ENCODE data around the gene MMEL1. TPM values are rescaled to one million over a fixed set of nuclear protein-coding genes. Genes with fewer than 3 reads are reported as not detected.

MMEL1 gene
- total and polyA plus RNA-seq, 2 donors from 2014 or later: 4.0 to 8.5 TPM

DNA sequence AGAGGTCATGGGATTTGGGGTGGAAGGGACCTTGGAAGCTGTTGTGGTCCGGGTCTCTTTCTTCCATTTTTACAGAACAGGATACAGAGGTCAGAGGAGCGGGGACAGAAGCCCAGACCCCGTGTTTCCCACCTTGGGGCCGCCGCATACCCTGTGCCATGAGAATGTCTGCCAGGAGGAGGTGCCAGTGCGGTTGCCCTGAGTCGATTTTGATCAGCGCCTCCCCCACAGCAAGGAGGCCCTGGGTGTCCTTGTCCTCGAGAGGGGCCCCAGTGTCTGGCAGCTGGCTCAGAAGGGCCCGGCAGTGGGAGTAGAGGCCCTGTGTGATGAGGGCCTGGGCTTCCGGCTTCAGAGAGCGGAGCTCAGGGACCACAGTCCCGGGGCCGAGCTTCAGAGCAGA, 12.3 kb upstream of the MMEL1 start:
- no peak for FAIRE-seq
- intact Hi-C loops (cut with DNase I): no loop called here
- H3K27ac ChIP-seq (ENCODE audit: low read depth in 2 of 2, low read length in 2 of 2): no peak overlapping the region
- H3K27me3 ChIP-seq (ENCODE audit: control insufficient read depth, insufficient read depth, low read length): no peaks in the 10 kb centered on the region
- peaks cover 0 to 12% (median 0%) of the 10 kb centered on the region in 3 donors for H3K4me1 ChIP-seq (ENCODE audit: control insufficient read depth in 2 of 3, insufficient read depth in 2 of 3, low read depth in 1 of 3, low read length in 3 of 3)
- H3K9ac ChIP-seq (ENCODE audit: low read length in 3 of 3): no peak overlapping the region
- H3K4me3 ChIP-seq (ENCODE audit: low read length in 3 of 3): no peak overlapping the region
- H3K36me3 ChIP-seq (ENCODE audit: control insufficient read depth in 2 of 3, insufficient read depth in 3 of 3, low read length in 3 of 3): no peaks in the 10 kb centered on the region
- peaks cover 0 to 8% (median 0%) of the 10 kb centered on the region in 3 donors for H3K9me3 ChIP-seq (ENCODE audit: control insufficient read depth in 2 of 3, insufficient read depth in 1 of 3, low read length in 3 of 3)
- DNase-seq: peak in 1 of 5 donors; percentile 66
- TF ChIP-seq, protein P1, sequence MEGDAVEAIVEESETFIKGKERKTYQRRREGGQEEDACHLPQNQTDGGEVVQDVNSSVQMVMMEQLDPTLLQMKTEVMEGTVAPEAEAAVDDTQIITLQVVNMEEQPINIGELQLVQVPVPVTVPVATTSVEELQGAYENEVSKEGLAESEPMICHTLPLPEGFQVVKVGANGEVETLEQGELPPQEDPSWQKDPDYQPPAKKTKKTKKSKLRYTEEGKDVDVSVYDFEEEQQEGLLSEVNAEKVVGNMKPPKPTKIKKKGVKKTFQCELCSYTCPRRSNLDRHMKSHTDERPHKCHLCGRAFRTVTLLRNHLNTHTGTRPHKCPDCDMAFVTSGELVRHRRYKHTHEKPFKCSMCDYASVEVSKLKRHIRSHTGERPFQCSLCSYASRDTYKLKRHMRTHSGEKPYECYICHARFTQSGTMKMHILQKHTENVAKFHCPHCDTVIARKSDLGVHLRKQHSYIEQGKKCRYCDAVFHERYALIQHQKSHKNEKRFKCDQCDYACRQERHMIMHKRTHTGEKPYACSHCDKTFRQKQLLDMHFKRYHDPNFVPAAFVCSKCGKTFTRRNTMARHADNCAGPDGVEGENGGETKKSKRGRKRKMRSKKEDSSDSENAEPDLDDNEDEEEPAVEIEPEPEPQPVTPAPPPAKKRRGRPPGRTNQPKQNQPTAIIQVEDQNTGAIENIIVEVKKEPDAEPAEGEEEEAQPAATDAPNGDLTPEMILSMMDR (IDR thresholded peaks at IDR 0.05; ENCODE audit: borderline replicate concordance, extremely low read depth, insufficient read depth): no peak

DNA sequence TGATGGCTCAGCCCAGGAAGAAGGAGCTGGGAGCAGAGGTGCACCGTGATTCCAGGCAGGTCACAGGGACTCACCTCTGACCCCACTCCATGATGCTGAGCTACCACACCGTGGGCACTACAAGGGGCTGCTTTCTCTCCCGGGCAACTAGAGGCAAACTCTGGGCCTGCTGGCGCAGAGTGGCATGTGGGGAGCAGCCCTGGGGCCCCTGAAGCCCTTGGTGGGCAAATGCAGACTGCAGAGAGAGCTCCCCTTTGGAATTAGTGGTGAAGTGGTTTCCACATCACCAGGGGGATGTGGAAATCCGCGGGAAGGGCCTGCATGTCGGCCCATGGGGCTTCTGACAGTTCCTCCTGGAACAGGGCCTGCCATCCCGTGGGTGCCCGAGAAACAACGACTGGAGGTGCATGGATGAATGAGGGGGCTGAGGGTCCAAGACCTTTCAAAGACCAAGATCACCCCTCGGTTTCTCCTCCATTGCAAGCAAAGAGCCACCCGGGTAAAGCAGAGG, 11.8 kb upstream of the MMEL1 start:
- Histone ChIP-seq H3K4me1 (ENCODE audit: control insufficient read depth in 2 of 3, insufficient read depth in 2 of 3, low read depth in 1 of 3, low read length in 3 of 3) (peaks cover 0 to 12% (median 0%) of the 10 kb centered on the region in 3 donors), H3K9ac (ENCODE audit: low read length in 3 of 3) (no peak overlapping the region), H3K9me3 (ENCODE audit: control insufficient read depth in 2 of 3, insufficient read depth in 1 of 3, low read length in 3 of 3) (peaks cover 0 to 8% (median 0%) of the 10 kb centered on the region in 3 donors), H3K27me3 (ENCODE audit: control insufficient read depth, insufficient read depth, low read length) (no peaks in the 10 kb centered on the region), H3K27ac (ENCODE audit: low read depth in 2 of 2, low read length in 2 of 2) (no peak overlapping the region), H3K36me3 (ENCODE audit: control insufficient read depth in 2 of 3, insufficient read depth in 3 of 3, low read length in 3 of 3) (no peaks in the 10 kb centered on the region), H3K4me3 (ENCODE audit: low read length in 3 of 3) (no peak overlapping the region)
- peak in 1 of 5 donors; percentile 56 for DNase-seq
- TF ChIP-seq, protein P1 (IDR thresholded peaks at IDR 0.05; ENCODE audit: borderline replicate concordance, extremely low read depth, insufficient read depth): no peak
- FAIRE-seq: no peak
- intact Hi-C loops (cut with DNase I): no loop called here

DNA sequence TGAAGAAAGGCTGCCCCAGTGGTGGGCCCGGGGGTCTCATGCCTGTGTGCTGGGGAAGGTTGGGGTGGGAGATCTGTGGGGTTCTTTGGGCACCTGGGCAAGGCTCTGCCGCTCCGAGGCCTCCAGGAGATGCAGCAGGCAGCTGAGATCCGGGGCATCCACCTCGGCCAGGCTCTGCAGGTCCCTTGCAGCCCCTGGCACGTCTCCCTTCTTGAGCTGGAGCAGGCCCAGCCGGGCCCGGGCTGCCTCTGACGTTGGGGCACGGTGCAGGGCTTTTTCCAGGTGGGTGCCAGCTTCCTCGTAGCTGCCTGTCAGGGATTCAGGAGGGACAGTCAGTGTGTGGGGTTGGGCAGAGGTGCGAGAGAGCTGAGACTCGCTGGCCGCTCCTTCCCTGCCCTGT, 11.4 kb upstream of the MMEL1 start:
- Histone ChIP-seq H3K9ac (ENCODE audit: low read length in 3 of 3) (no peak overlapping the region), H3K4me3 (ENCODE audit: low read length in 3 of 3) (no peak overlapping the region), H3K4me1 (ENCODE audit: control insufficient read depth in 2 of 3, insufficient read depth in 2 of 3, low read depth in 1 of 3, low read length in 3 of 3) (peaks cover 0 to 12% (median 0%) of the 10 kb centered on the region in 3 donors), H3K36me3 (ENCODE audit: control insufficient read depth in 2 of 3, insufficient read depth in 3 of 3, low read length in 3 of 3) (no peaks in the 10 kb centered on the region), H3K27ac (ENCODE audit: low read depth in 2 of 2, low read length in 2 of 2) (no peak overlapping the region), H3K9me3 (ENCODE audit: control insufficient read depth in 2 of 3, insufficient read depth in 1 of 3, low read length in 3 of 3) (peaks cover 0 to 8% (median 0%) of the 10 kb centered on the region in 3 donors), H3K27me3 (ENCODE audit: control insufficient read depth, insufficient read depth, low read length) (no peaks in the 10 kb centered on the region)
- intact Hi-C loops (cut with DNase I): no loop called here
- peak in 2 of 5 donors; percentile 50 to 73 for DNase-seq
- TF ChIP-seq, protein P1 (IDR thresholded peaks at IDR 0.05; ENCODE audit: borderline replicate concordance, extremely low read depth, insufficient read depth): no peak
- FAIRE-seq: no peak
